GM12878 (cell line): ENCODE results near the gene GPT2. TPM values are rescaled to one million over a fixed set of nuclear protein-coding genes. Genes with fewer than 3 reads are reported as not detected.

Experiments used
- ATAC-seq: fragments of 200-7000 bp; cut with Tn5 transposase; 3 replicates; pipeline ENCODE4 v1.9.1; 2020; ENCODE audit warnings: mild to moderate bottlenecking, moderate library complexity
- BruUV-seq: library from RNA; stranded (reverse); fragments of 400-500 nt; replicated peaks from 2 replicates; lab custom pipeline; 2021; lab: Mats Ljungman, UMichigan
- CTCF ChIA-PET: fragments of 300-600 bp; sonication (Branson Sonifier 250); formaldehyde crosslinking; extraction: SDS; loops from one replicate; lab custom pipeline; 2021; ENCODE audit warnings: inconsistent platforms; lab: Yijun Ruan, JAX
- POLR2A ChIA-PET: fragments of 350-600 bp; formaldehyde crosslinking; extraction: SDS; loops from one replicate; lab custom pipeline; 2021; ENCODE audit warnings: inconsistent platforms; lab: Charles Lee
- RAD21 ChIA-PET: fragments of 300-600 bp; sonication (Branson Sonifier 250); formaldehyde crosslinking; loops from one replicate; lab custom pipeline; 2023; ENCODE audit warnings: antibody characterized with exemption; ENCODE audit not compliant: unreplicated experiment; lab: Charles Lee
- SMC1A ChIA-PET: fragments of 300-600 bp; sonication (Branson Sonifier 250); formaldehyde crosslinking; loops from one replicate; lab custom pipeline; 2023; ENCODE audit not compliant: unreplicated experiment, uncharacterized antibody; lab: Charles Lee
- DNase-seq: peaks from one replicate; pipeline ENCODE4 v3.0.0-alpha.2; 2011; ENCODE audit warnings: low read depth, low spot score
- FAIRE-seq: peaks from 3 replicates; lab custom pipeline; 2011; peaks lifted over from hg19 to GRCh38; lab: Jason Lieb, UNC
- H2AFZ ChIP-seq: 2 replicates; pipeline ENCODE4 v1.6.0; 2011; ENCODE audit warnings: low read depth, low read length, control low read depth; ENCODE audit not compliant: control insufficient read depth
- H3K27ac ChIP-seq: 2 replicates; pipeline ENCODE4 v1.5.1; 2011; ENCODE audit warnings: control low read depth; ENCODE audit not compliant: control insufficient read depth, insufficient read depth
- H3K27me3 ChIP-seq, 2 experiments: replicated peaks in 1 of 2; 2 replicates each; pipeline versions ENCODE4 v1.6.0 to v1.6.1; 2011; ENCODE audit warnings: low read length in 1 of 2; ENCODE audit not compliant: control insufficient read depth in 2 of 2, insufficient read depth in 2 of 2
- H3K36me3 ChIP-seq, 2 experiments: 2 replicates each; pipeline ENCODE4 v1.5.1; 2011; ENCODE audit warnings: low read length in 1 of 2; ENCODE audit not compliant: control insufficient read depth in 2 of 2, insufficient read depth in 2 of 2
- H3K4me1 ChIP-seq: 2 replicates; pipeline ENCODE4 v1.6.1; 2011; ENCODE audit warnings: mild to moderate bottlenecking, low read length, moderate library complexity, mixed read lengths; ENCODE audit not compliant: control insufficient read depth, insufficient read depth
- H3K4me2 ChIP-seq: 2 replicates; pipeline ENCODE4 v1.6.0; 2011; ENCODE audit warnings: control low read depth; ENCODE audit not compliant: control insufficient read depth, insufficient read depth
- H3K4me3 ChIP-seq: fragments of 200-600 bp; sonication (generic); 2 replicates; pipeline ENCODE4 v1.5.1; 2016
- H3K79me2 ChIP-seq: 2 replicates; pipeline ENCODE4 v1.6.0; 2011; ENCODE audit warnings: low read length; ENCODE audit not compliant: control insufficient read depth, insufficient read depth
- H3K9ac ChIP-seq: 2 replicates; pipeline ENCODE4 v1.8.0; 2011; ENCODE audit warnings: low read length, control low read depth, mixed read lengths; ENCODE audit not compliant: control insufficient read depth, insufficient read depth
- H3K9me3 ChIP-seq: replicated peaks from 3 replicates; pipeline ENCODE4 v1.5.1; 2011; ENCODE audit warnings: mild to moderate bottlenecking, low read length; ENCODE audit not compliant: control insufficient read depth, insufficient read depth
- H4K20me1 ChIP-seq: 2 replicates; pipeline ENCODE4 v1.6.0; 2011; ENCODE audit not compliant: control insufficient read depth, insufficient read depth
- BACH1 ChIP-seq: fragments of 450-650 bp; IDR thresholded peaks from 2 replicates; pipeline ENCODE4 v1.6.1; 2017; ENCODE audit warnings: mild to moderate bottlenecking, borderline replicate concordance
- CEBPB ChIP-seq, 2 experiments: fragments of 150-350 bp in 1 of 2; IDR thresholded peaks; 2 replicates each; pipeline ENCODE4 v1.6.1; 2012 to 2014; ENCODE audit warnings: low read depth in 2 of 2, low read length in 2 of 2, borderline replicate concordance in 1 of 2, inconsistent platforms in 1 of 2
- CHD1 ChIP-seq: IDR thresholded peaks from 2 replicates; pipeline ENCODE4 v1.6.1; 2012; ENCODE audit warnings: low read depth, low read length, improper control_type of control experiment
- EGR1 ChIP-seq, 2 experiments: IDR thresholded peaks; 1 replicate in 1 of 2; 2 replicates in 1 of 2; pipeline ENCODE4 v1.6.1; 2011 to 2012; ENCODE audit warnings: low read depth in 2 of 2, low read length in 2 of 2, borderline replicate concordance in 1 of 2, mild to moderate bottlenecking in 1 of 2, moderate library complexity in 1 of 2
- HCFC1 ChIP-seq: fragments of 150-350 bp; IDR thresholded peaks from 2 replicates; pipeline ENCODE4 v1.6.1; 2014; ENCODE audit warnings: low read length
- JUNB ChIP-seq: IDR thresholded peaks from 2 replicates; pipeline ENCODE4 v1.6.1; 2016; ENCODE audit warnings: antibody characterized with exemption, mild to moderate bottlenecking
- JUND ChIP-seq: IDR thresholded peaks from 2 replicates; pipeline ENCODE4 v1.6.1; 2012; ENCODE audit warnings: low read depth, mild to moderate bottlenecking, low read length, improper control_type of control experiment, moderate library complexity
- KAT2A ChIP-seq: conservative IDR thresholded peaks from 2 replicates; pipeline ENCODE4 v1.6.1; 2011; ENCODE audit warnings: low read depth, low read length; ENCODE audit not compliant: control insufficient read depth
- MEF2B ChIP-seq: fragments of 450-650 bp; IDR thresholded peaks from 2 replicates; pipeline ENCODE4 v1.6.1; 2018; ENCODE audit warnings: mild to moderate bottlenecking, moderate library complexity; ENCODE audit not compliant: partially characterized antibody, poor library complexity, severe bottlenecking
- NFIC ChIP-seq: IDR thresholded peaks from 2 replicates; pipeline ENCODE4 v1.6.1; 2012; ENCODE audit warnings: low read depth, mild to moderate bottlenecking, inconsistent platforms, low read length, moderate library complexity
- NR2C2 ChIP-seq: IDR thresholded peaks from 2 replicates; pipeline ENCODE4 v1.6.1; 2011; ENCODE audit warnings: borderline replicate concordance, low read depth; ENCODE audit not compliant: control insufficient read depth, insufficient read length
- TCF7 ChIP-seq: IDR thresholded peaks from 2 replicates; pipeline ENCODE4 v1.6.1; 2014; ENCODE audit warnings: antibody characterized with exemption, borderline replicate concordance
- ZSCAN29 ChIP-seq: fragments of 450-650 bp; IDR thresholded peaks from 2 replicates; pipeline ENCODE4 v1.6.1; 2017; ENCODE audit warnings: mild to moderate bottlenecking, moderate library complexity
- WGBS: methylation state at CpG from one replicate; pipeline ENCODE4 v1.1.6; 2016; ENCODE audit warnings: low lambda C conversion rate; ENCODE audit not compliant: insufficient replicate concordance, insufficient coverage; ENCODE audit errors: missing lambda C conversion rate; 5-methylcytosine and 5-hydroxymethylcytosine counted together
- in situ Hi-C: fragments of 300-500 bp; cut with MboI; formaldehyde crosslinking; loops from 9 replicates; pipeline ENCODE4 v1.14.3; 2018; ENCODE audit warnings: mixed read lengths
- intact Hi-C: fragments of 100-400 bp; cut with micrococcal nuclease; formaldehyde crosslinking; loops from one replicate; pipeline ENCODE4 v1.14.2; 2022; ENCODE audit not compliant: unreplicated experiment
- polyA plus RNA-seq, 11 experiments: library from polyadenylated mRNA; depleted of rRNA in 4 of 11; unstranded in 6 of 11; stranded (reverse) in 5 of 11; fragments of >200 nt; fragmentation: Nextera tagmentation in 4 of 11; fragmentation: Illumina TruSeq in 1 of 11; extraction: Ambion mirVana in 4 of 11; extraction: Trizol in 1 of 11; gene quantifications; 1 replicate in 1 of 11; 2 replicates in 10 of 11; pipeline versions ENCODE4 v1.2.1 to v1.2.3, GENCODE V29; 2011 to 2016; ENCODE audit warnings: inconsistent platforms in 2 of 11, missing spikeins in 2 of 11, low read depth in 1 of 11
- total RNA-seq, 4 experiments: library from RNA; depleted of rRNA in 3 of 4; stranded (reverse); fragments of >200 nt in 3 of 4; fragmentation: Illumina TruSeq in 1 of 4; extraction: Trizol in 1 of 4; gene quantifications; 2 replicates each; pipeline versions ENCODE4 v1.2.1 to v1.2.3, GENCODE V29; 2013 to 2021
- TF ChIP-seq, protein P1 (sequence below): IDR thresholded peaks from 2 replicates; pipeline ENCODE4 v1.6.1; 2011; ENCODE audit warnings: low read depth, mild to moderate bottlenecking, low read length, moderate library complexity, borderline replicate concordance; ENCODE audit errors: extremely low read depth
- TF ChIP-seq, protein P2 (sequence below): fragments of 450-650 bp; IDR thresholded peaks from 2 replicates; pipeline ENCODE4 v1.6.1; 2018; ENCODE audit warnings: borderline replicate concordance, mild to moderate bottlenecking; ENCODE audit not compliant: partially characterized antibody
- TF ChIP-seq, protein P3 (sequence below): fragments of 450-650 bp; IDR thresholded peaks from 2 replicates; pipeline ENCODE4 v1.6.1; 2016; ENCODE audit warnings: mild to moderate bottlenecking, moderate library complexity, borderline replicate concordance

The GPT2 gene
- total and polyA plus RNA-seq, 10 of the 15 experiments (the other 5 are each of a cell fraction or from before 2014, with no cell fraction given) = 0.45 to 9.9 (median 4.3) TPM

DNA sequence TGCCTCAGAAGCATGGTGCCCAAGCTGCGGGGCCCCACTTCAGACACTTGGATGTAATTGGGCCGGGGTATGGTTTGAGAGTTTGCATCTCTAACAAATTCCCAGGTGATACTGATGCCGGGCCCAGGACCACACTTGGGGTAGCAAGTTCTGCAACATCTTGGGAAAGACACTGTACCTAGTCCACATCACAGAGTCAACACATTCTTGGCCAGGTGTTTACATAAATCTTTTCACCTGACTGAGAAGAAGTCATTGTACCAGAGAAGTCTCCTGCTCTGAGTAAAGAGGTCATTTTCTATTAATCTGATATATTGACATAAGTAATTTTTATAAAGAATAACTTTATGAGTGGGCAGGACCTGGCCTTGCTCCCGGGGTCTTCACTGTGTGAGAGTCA, 27.5 kb downstream of the GPT2 start:
- H3K9me3 ChIP-seq = no peaks in the 10 kb centered on the region
- H3K9ac ChIP-seq = no peak overlapping the region
- ChIA-PET CTCF (interaction anchor here (1.0 to 12.5 kb wide), 6 partner anchors 8 to 238 kb away, joined by 3 to 217 read pairs (median 26); no protein-coding TSS in a partner anchor), POLR2A (no interaction called here), RAD21 (interaction anchor here (0.9 kb wide), 1 partner anchor 58 kb away, joined by 5 read pairs; no protein-coding TSS in a partner anchor), SMC1A (interaction anchor here (1.2 to 7.9 kb wide), 4 partner anchors 19 to 237 kb away, joined by 3 to 70 read pairs (median 24); no protein-coding TSS in a partner anchor)
- FAIRE-seq (no peak), ATAC-seq (no peak), DNase-seq (no peak)
- H3K27ac ChIP-seq = no peak overlapping the region
- H4K20me1 ChIP-seq = no peaks in the 10 kb centered on the region
- no peaks in the 10 kb centered on the region for H3K27me3 ChIP-seq
- BruUV-seq = no TSS peak
- H3K36me3 ChIP-seq = peaks cover 0 to 3% of the 10 kb centered on the region in 2 experiments; a peak in 2 of 4 replicates
- intact Hi-C loops = no loop called here
- peaks cover 22% of the 10 kb centered on the region for H3K4me1 ChIP-seq
- in situ Hi-C loops = no loop called here
- no peak overlapping the region for H3K4me3 ChIP-seq
- no peak overlapping the region for H2AFZ ChIP-seq
- H3K79me2 ChIP-seq = no peaks in the 10 kb centered on the region
- no peak overlapping the region for H3K4me2 ChIP-seq
- 23% methylated on average over 4 of the region's 4 CpGs for WGBS
- no peak for TF ChIP-seq HCFC1
- TF ChIP-seq NFIC = no peak
- TF ChIP-seq KAT2A = no peak
- no peak for TF ChIP-seq BACH1
- no peak for TF ChIP-seq EGR1 (IDR thresholded peaks at IDR 0.05; ENCODE audit: borderline replicate concordance in 1 of 2, low read depth in 2 of 2, low read length in 2 of 2)
- no peak for TF ChIP-seq CHD1
- TF ChIP-seq ZSCAN29 = no peak
- no peak for TF ChIP-seq MEF2B
- TF ChIP-seq, protein P1, sequence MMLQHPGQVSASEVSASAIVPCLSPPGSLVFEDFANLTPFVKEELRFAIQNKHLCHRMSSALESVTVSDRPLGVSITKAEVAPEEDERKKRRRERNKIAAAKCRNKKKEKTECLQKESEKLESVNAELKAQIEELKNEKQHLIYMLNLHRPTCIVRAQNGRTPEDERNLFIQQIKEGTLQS = no peak
- TF ChIP-seq JUND = no peak
- no peak for TF ChIP-seq JUNB
- TF ChIP-seq TCF7 = no peak
- TF ChIP-seq CEBPB (IDR thresholded peaks at IDR 0.05; ENCODE audit: borderline replicate concordance in 1 of 2, low read depth in 2 of 2, low read length in 2 of 2) = no peak
- no peak for TF ChIP-seq NR2C2
- TF ChIP-seq, protein P2, sequence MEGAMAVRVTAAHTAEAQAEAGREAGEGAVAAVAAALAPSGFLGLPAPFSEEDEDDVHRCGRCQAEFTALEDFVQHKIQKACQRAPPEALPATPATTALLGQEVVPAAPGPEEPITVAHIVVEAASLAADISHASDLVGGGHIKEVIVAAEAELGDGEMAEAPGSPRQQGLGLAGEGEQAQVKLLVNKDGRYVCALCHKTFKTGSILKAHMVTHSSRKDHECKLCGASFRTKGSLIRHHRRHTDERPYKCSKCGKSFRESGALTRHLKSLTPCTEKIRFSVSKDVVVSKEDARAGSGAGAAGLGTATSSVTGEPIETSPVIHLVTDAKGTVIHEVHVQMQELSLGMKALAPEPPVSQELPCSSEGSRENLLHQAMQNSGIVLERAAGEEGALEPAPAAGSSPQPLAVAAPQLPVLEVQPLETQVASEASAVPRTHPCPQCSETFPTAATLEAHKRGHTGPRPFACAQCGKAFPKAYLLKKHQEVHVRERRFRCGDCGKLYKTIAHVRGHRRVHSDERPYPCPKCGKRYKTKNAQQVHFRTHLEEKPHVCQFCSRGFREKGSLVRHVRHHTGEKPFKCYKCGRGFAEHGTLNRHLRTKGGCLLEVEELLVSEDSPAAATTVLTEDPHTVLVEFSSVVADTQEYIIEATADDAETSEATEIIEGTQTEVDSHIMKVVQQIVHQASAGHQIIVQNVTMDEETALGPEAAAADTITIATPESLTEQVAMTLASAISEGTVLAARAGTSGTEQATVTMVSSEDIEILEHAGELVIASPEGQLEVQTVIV = no peak
- TF ChIP-seq, protein P3, sequence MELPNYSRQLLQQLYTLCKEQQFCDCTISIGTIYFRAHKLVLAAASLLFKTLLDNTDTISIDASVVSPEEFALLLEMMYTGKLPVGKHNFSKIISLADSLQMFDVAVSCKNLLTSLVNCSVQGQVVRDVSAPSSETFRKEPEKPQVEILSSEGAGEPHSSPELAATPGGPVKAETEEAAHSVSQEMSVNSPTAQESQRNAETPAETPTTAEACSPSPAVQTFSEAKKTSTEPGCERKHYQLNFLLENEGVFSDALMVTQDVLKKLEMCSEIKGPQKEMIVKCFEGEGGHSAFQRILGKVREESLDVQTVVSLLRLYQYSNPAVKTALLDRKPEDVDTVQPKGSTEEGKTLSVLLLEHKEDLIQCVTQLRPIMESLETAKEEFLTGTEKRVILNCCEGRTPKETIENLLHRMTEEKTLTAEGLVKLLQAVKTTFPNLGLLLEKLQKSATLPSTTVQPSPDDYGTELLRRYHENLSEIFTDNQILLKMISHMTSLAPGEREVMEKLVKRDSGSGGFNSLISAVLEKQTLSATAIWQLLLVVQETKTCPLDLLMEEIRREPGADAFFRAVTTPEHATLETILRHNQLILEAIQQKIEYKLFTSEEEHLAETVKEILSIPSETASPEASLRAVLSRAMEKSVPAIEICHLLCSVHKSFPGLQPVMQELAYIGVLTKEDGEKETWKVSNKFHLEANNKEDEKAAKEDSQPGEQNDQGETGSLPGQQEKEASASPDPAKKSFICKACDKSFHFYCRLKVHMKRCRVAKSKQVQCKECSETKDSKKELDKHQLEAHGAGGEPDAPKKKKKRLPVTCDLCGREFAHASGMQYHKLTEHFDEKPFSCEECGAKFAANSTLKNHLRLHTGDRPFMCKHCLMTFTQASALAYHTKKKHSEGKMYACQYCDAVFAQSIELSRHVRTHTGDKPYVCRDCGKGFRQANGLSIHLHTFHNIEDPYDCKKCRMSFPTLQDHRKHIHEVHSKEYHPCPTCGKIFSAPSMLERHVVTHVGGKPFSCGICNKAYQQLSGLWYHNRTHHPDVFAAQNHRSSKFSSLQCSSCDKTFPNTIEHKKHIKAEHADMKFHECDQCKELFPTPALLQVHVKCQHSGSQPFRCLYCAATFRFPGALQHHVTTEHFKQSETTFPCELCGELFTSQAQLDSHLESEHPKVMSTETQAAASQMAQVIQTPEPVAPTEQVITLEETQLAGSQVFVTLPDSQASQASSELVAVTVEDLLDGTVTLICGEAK = no peak
